ELF-1 (cell line): Measurements from ENCODE around the gene ENC1.

Experiments
- DNase-seq: peaks from one replicate; pipeline ENCODE4 v3.0.0-alpha.2; 2016; ENCODE audit warnings: low read depth, low spot score

Gene ENC1

GRCh38 chr5:74657165-74657564 lies 16.6 kb upstream of the ENC1 start:
- no peak for DNase-seq

DNA sequence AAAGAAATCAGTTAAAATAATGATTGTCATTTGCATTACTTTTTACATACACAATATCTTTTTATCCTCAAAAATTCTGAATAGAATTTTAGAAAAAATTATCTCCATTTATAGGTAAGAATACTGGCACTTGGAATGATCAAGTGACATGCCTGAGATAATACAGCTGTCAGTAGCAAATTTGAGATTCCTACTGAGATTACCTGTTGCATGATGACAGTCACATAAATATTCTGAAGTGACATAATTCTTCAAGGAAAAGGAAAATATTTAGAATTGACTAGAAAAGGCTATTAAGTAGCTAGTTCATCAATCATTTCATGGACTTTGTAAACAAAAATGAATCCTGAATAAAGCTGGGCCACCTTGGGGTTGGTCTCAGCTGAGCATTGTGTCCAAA lies 15.2 kb upstream of the ENC1 start:
- DNase-seq: no peak

DNA sequence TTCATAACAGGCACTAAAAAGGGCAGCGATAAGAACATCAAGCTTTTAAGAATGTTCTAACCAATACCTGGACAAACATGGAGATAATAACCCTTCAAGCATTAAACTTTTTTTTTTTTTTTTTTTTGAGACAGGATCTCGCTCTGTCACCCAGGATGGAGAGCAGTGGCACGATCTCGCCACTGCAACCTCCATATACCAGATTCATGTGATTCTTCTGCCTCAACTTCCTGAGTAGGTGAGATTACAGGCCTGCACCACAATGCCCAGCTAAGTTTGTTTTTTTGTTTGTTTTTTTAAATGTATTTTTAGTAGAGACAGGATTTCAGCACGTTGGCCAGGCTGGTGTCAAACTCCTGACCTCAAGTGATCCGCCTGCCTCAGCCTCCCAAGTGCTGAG lies 14.7 kb upstream of the ENC1 start:
- DNase-seq: no peak

DNA sequence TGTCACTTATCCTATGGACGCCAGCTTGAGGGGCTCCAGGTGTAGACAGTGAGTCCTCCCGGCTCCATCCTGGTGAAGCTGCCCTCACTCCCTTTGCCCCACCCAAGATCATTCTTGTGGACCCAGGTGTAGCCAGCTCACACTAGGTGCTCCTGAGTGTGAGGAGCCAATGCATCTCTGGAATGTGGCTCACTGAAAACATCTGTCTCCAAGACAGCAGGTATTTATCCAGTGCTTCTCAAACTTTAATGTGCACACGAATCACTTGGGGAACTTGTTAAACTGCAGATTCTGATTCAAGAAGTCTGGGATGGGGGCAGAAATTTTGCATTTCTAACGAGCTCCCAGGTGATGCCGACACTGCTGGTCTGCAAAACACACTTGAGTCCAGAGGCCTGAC lies 13.5 kb upstream of the ENC1 start:
- no peak for DNase-seq

DNA sequence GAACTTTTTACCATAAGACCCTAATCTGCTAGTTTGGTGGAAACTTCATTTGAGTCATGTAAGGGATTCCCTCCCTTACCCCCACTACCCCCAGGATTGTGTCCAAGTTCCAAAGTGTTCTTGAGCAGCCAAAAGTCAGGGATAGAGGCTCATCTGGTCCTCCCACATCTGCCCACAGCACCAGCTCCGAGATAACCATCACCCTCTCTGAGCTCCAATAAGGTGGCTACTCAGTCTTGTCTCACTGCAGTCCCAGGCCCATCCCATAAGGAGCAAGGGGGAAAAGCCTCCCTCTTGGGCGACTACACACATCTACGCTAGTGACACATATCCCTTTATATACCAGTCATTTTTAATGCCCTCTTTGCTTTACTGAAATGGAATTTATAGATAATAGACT lies 12.0 kb upstream of the ENC1 start:
- DNase-seq: no peak

- DNase-seq: no peak
Measured at GRCh38 chr5:74651710-74652109, 11.2 kb upstream of the ENC1 start.

DNA sequence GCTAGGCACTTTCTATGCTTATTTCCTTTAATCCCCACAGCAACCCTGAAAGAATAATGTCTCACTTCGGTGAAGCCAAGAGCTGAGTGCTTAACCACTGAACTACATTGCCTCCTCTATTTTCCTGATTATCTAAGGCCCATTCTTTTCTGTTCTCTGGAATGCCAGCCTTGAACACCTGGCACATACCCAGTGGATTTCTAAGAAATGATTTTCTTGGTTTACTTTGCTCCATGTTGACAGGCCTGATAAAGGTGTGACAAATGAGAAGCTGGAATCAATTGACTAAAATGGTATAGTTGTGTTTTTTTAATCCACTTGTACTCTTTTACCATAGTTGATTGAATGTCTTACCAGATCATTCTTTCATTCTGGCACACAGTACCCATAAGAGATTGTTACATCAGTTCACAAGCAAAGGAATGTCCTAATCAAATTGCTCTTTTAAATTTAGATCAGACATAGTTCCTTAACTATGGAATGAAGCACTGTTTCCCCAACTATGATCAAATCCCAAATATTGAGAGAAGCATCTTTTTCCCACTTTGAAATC lies 9.0 kb upstream of the ENC1 start:
- no peak for DNase-seq

DNA sequence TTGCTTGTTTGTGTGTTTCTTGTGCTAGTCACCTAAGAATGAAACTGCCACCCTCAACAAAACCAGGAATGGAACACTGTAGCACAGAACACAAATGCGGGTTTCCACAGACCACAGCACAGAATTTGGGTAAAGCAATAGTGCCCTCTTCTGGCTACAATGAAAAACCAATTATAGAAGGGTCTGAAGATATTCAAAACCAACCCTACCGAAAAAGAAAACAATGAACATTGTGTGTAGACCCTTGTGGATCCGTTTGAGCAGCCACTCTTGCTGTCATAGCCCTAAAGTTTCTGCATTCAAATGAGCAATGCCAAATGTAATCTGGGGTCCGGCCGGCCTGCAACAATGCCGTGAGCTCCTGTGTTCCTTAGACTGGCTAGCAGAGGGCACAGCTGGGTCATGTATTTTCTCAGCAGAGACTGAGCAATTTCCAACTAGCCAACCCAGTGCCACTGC lies 8.3 kb upstream of the ENC1 start:
- DNase-seq: peak; percentile 48

- no peak for DNase-seq
Measured at GRCh38 chr5:74647096-74647495, 6.6 kb upstream of the ENC1 start.

DNA sequence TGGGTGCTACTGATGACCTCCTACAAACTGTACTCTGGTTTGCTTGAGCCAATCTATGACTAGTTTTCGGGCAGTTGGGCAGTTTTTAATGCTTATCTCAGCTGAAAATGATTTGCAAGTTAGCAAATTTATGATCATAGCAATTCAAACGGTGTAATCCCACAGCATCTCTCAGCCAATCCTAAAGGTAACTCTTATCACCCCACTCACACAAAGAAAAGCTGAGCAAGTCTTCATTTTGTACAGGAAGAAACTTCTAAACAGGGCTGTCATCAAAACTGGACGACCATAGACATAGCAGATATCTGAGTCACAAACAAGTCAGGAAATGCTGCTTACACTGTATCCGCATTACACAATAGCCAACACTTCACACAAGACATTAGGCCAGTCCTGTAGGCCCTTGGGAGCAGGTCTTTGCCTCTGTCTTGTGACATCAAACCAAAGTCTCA lies 2.6 kb upstream of the ENC1 start:
- no peak for DNase-seq

- DNase-seq: no peak
Measured at GRCh38 chr5:74642543-74642863, 2.0 kb upstream of the ENC1 start.

GRCh38 chr5:74641735-74642542 lies 1.4 kb upstream of the ENC1 start:
- peak; percentile 38 for DNase-seq

DNA sequence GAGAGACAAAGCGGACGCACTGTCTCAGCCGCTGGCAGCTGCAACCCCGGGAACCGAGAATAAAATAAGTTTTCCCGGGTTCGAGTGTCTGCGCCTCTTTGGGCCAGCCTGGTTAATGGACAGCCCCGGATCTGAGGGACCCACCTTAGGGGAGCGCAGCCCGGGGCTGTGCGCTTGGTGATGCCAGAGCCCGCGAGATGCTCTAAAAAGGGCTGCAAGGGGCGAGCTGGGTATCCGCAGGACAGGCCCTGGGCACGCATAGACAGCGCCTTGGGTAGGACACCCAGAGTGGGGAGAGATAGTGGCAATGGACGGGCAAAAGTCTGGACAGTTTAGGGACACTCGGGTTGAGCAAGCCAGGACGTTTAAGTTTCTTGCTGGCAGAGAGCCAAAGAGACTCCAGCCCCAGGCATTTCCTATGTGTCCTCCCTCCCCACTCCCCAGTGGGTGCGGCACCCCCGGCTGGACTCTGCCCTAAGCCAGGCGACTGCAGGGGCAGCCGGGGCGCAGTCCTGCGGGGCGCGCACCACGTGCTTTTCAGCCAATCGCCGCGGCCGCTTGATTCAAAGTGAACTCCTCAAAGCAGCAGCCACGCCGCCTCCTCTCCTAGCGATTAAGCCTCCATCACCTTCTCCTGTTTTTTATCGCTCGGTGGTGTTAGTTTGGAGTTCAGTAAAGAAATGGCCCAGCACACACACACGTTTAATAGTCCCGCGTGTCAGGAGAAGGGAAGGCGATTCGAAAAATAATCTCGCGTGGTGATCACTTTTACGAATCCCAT lies 616 bp upstream of the ENC1 start:
- DNase-seq: peak; percentile 81

- DNase-seq: peak; percentile 61
Measured at GRCh38 chr5:74639807-74640449, 600 bp downstream of the ENC1 start.

GRCh38 chr5:74638970-74639806 lies 1.3 kb downstream of the ENC1 start:
- DNase-seq: no peak

DNA sequence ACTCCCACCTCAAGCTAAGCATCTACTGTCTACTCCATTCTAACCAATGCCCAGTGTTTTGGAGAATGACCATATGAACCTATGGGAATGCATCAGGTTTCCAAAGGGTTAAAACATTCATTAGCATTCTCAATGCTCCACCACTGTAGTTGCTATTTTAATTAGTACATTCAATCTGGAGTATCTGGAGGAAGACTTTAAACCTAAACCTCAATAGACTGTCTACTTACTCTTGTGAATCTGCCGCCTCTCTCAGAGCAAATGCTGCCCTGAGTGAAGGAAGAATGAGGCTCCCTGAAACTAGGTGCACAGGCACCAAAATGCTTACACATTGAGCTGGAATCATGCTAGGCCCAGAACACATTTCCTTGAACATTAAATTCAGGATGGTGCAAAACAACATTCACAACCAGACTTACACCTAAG lies 2.0 kb downstream of the ENC1 start:
- DNase-seq: no peak

GRCh38 chr5:74636552-74636951 lies 4.0 kb downstream of the ENC1 start:
- DNase-seq: no peak

DNA sequence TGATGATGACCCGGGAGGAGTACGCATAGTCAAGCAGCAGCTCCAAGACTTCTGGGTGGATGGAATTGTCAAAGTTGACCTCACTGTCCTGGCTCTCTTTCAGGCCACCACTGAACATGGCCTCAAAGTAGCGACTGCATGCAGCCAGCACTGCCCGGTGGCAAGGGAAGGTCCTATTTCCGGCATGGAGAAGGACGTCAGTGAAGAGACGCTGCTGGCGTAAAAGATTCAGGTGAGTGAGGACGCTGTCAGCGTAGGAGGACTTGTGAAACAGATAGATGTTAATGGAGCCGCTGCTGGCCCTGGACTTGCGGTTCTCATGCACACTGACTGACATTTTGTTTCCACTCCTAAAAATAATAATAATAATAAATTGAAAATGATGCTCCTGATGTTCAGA lies 4.4 kb downstream of the ENC1 start:
- DNase-seq: no peak

DNA sequence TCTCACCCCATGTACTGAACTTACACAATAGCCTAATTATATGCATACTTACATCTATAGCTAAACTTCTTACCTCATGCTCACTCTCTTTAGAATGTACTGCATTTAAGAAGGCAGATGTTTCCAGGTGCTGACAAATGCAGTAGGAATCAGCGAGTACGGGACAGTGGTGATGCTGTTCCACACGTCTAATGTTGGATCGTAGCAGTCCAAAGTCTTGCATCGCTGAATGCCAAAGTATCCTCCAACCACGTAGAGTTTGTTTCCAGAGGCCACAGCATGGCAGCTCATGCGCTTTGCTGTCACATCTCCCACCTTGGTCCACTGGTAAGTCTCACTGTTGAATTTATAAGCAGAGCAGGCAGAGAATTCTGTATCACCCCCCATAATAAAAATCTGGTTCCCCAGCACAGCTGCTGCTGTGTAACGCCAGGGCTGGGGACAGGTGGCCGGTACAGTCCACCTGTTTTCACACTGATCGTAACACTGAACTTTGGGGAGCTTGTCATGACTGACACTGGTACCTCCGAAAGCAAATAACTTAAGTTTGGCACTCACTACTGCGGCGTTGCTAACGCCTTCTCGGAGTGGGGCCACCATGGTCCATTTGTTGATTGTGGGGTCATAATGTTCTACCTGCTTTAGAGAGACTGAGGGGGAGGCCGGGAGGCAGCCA lies 5.8 kb downstream of the ENC1 start:
- no peak for DNase-seq

DNA sequence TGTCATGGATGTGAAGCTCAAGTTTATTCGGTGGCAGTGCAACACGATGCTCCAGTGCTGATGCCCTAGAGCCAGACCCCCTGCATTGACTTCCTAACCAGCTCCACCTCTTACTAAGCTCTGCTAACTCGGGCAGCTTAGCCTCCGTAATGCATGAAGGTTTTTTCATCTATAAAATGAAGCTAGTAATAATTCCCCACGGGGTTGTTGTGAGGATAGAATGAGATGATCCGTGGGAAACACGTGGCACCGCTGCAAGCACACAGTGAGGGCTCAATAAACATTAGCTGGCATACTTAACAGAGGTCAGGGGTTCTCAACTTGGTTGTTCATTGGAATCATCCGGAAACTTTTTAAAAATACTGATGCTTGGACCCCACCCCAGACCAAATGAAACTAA lies 6.8 kb downstream of the ENC1 start:
- DNase-seq: no peak

GRCh38 chr5:74632947-74633356 lies 7.6 kb downstream of the ENC1 start:
- no peak for DNase-seq
